Gastroesophageal sphincter (tissue), 3 donors: ENCODE measurements around the gene CTXND1.

Experiments used
- CTCF ChIP-seq, 4 experiments: fragments of 200-600 bp in 2 of 4; fragments of 450-650 bp in 2 of 4; sonication (generic) in 1 of 4; IDR thresholded peaks; one replicate each; pipeline ENCODE4 v1.5.1; 2017 to 2019; ENCODE audit warnings: antibody characterized with exemption in 4 of 4, mild to moderate bottlenecking in 2 of 4, moderate library complexity in 2 of 4
- EP300 ChIP-seq: sonication (generic); formaldehyde crosslinking; IDR thresholded peaks from one replicate; pipeline ENCODE4 v1.6.1; 2017; ENCODE audit warnings: antibody characterized with exemption, mild to moderate bottlenecking
- POLR2A ChIP-seq, 2 donors: fragments of 450-650 bp; IDR thresholded peaks; one replicate each; pipeline ENCODE4 v1.6.1; 2017; ENCODE audit warnings: antibody characterized with exemption in 2 of 2, mild to moderate bottlenecking in 2 of 2, moderate library complexity in 1 of 2
- POLR2AphosphoS5 ChIP-seq: sonication (generic); formaldehyde crosslinking; IDR thresholded peaks from one replicate; pipeline ENCODE4 v1.6.1; 2017; ENCODE audit warnings: antibody characterized with exemption

GRCh38 chr15:80292079-80292478, 40.1 kb upstream of the CTXND1 start:
- TF ChIP-seq POLR2A (IDR thresholded peaks at IDR 0.05) (no peak), CTCF (IDR thresholded peaks at IDR 0.05) (no peak), POLR2AphosphoS5 (no peak), EP300 (no peak)
